Spleen (tissue), 13 donors: ENCODE results near the gene LRRC30. TPM values are rescaled to one million over a fixed set of nuclear protein-coding genes. Genes with fewer than 3 reads are reported as not detected.

Source experiments
- DNase-seq: peaks from one replicate; pipeline ENCODE4 v3.0.0-alpha.2; 2020
- H3K27ac ChIP-seq, 8 donors: fragments of 200-600 bp; sonication (generic) in 7 of 8; 1 replicate in 4 of 8; 2 replicates in 4 of 8; pipeline versions ENCODE4 v1.5.0 to v1.8.0; 2016 to 2021; ENCODE audit warnings: inconsistent platforms in 4 of 8, mild to moderate bottlenecking in 4 of 8, moderate library complexity in 1 of 8
- H3K27me3 ChIP-seq, 7 donors: fragments of 200-600 bp; sonication (generic) in 6 of 7; replicated peaks in 1 of 7; 1 replicate in 4 of 7; 2 replicates in 3 of 7; pipeline versions ENCODE4 v1.5.0 to v1.8.0; 2016 to 2021; ENCODE audit warnings: inconsistent platforms in 3 of 7, mild to moderate bottlenecking in 1 of 7
- H3K36me3 ChIP-seq, 6 donors: fragments of 200-600 bp; sonication (generic) in 5 of 6; 1 replicate in 4 of 6; 2 replicates in 2 of 6; pipeline versions ENCODE4 v1.5.0 to v1.8.0; 2016 to 2021; ENCODE audit warnings: inconsistent platforms in 2 of 6
- H3K4me1 ChIP-seq, 6 donors: fragments of 200-600 bp; sonication (generic) in 5 of 6; 1 replicate in 3 of 6; 2 replicates in 3 of 6; pipeline versions ENCODE4 v1.5.0 to v1.8.0; 2016 to 2021; ENCODE audit warnings: inconsistent platforms in 3 of 6
- H3K4me3 ChIP-seq, 8 donors: fragments of 200-600 bp; sonication (generic) in 7 of 8; 1 replicate in 4 of 8; 2 replicates in 4 of 8; pipeline versions ENCODE4 v1.5.0 to v1.8.0; 2016 to 2021; ENCODE audit warnings: inconsistent platforms in 4 of 8, mild to moderate bottlenecking in 4 of 8, moderate library complexity in 2 of 8
- H3K9me3 ChIP-seq, 8 donors: fragments of 200-600 bp; sonication (generic) in 7 of 8; 1 replicate in 4 of 8; 2 replicates in 4 of 8; pipeline versions ENCODE4 v1.5.0 to v1.8.0; 2016 to 2021; ENCODE audit warnings: inconsistent platforms in 4 of 8
- POLR2A ChIP-seq, 3 donors: fragments of 450-650 bp; IDR thresholded peaks; one replicate each; pipeline ENCODE4 v1.5.1; 2017; ENCODE audit warnings: antibody characterized with exemption in 3 of 3, mild to moderate bottlenecking in 1 of 3
- POLR2AphosphoS5 ChIP-seq, 3 donors: sonication (generic); formaldehyde crosslinking; IDR thresholded peaks; one replicate each; pipeline ENCODE4 v1.5.1; 2017; ENCODE audit warnings: antibody characterized with exemption in 3 of 3
- WGBS, 5 donors: extraction: QIAGEN DNeasy Blood & Tissue Kit in 3 of 5; methylation state at CpG; one replicate each; pipeline versions ENCODE4 v1.1.5 to v1.1.7; 2013 to 2018; 5-methylcytosine and 5-hydroxymethylcytosine counted together
- intact Hi-C: fragments of 100-400 bp; cut with DNase I; formaldehyde crosslinking; loops from one replicate; pipeline ENCODE4 v1.15.0; 2023; ENCODE audit warnings: low total_unique reads
- long read RNA-seq, 2 donors: transcript quantifications; one replicate each; lab custom pipeline, GENCODE V29; 2026
- polyA plus RNA-seq, 3 donors: library from polyadenylated mRNA; stranded (reverse); fragments of 200-250 nt; gene quantifications; one replicate each; pipeline ENCODE4 v1.2.1, GENCODE V29; 2013
- total RNA-seq, 7 donors: library from RNA; depleted of rRNA in 3 of 7; stranded (reverse); fragments of >200 nt in 3 of 7; fragmentation: NEBNext Ultra II Directional in 4 of 7; extraction: Animal tissue kit (Norgen Biotek cat#: 25700) in 4 of 7; gene quantifications; one replicate each; pipeline versions ENCODE4 v1.1.0 to v1.2.1, GENCODE V29; 2016 to 2021
- TF ChIP-seq, protein P1 (sequence below), 11 experiments: fragments of 200-600 bp in 7 of 11; fragments of 450-650 bp in 4 of 11; sonication (generic) in 4 of 11; IDR thresholded peaks in 8 of 11; conservative IDR thresholded peaks in 3 of 11; 1 replicate in 7 of 11; 2 replicates in 4 of 11; pipeline versions ENCODE4 v1.4.0 to v1.8.0; 2016 to 2021; ENCODE audit warnings: antibody characterized with exemption in 11 of 11, inconsistent platforms in 4 of 11, mild to moderate bottlenecking in 1 of 11
- donor health status: healthy with polysubstance abuse.
- donor health status: DM: no; HTN: no; CAD: no; lungs with moderate emphysema.
- donor health status: DM: no; HTN: no; CAD: no.
- donor health status: Bipolar disorder and iron deficiency.
- donor health status: healthy.
- donor health status: DM: no; HTN: no; CAD: no.
- donor health status: DM: yes; HTN: yes; CAD: no.

LRRC30 gene
- total RNA-seq (not detected), polyA plus RNA-seq (not detected)
- long read RNA-seq, donor 1: 0 reads
- long read RNA-seq, donor 2: 0 reads

DNA sequence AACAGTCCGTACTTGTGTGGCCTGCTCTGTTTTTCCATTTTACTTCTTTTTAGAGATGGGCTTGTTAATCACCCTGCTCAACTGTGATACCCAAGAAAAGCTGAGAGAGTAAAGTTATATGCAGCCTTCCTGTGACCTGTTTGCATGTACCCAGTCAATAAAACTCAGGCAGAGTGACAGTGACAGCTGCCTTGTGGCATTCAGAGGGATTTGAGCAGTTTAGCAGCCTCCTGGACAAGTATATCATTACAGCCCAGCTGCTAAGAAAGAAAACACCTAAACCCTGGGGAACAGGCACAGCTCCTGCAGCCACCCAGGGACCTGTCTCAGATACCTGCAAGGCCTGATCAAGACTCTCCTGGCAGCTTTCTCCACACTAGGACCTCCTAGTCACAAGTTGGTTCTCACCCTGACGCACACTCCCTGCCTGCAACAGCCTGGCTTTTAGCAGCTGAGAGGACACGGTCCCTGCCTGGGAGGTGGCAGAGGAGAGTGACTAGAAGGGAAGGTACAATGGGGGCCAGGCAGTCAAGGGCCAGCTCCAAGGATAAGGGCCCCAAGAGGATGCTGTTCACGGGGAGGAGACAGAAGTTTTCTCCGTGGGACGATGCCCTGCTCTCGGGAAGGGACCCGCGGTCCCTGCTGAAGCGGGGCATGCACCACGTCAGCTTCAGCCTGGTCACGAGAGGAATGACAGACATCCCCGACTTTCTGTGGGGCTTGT is at the start of gene LRRC30:
Gene LRRC30 (plus strand): TSS at position 464 of the 724 bp plus-strand sequence. CDS start 50 bp downstream, at position 514.
- WGBS, 5 donors: 83 to 95% (median 91%) methylated on average over 4 to 13 of the region's 13 CpGs

GRCh38 chr18:7185701-7186100 is 45.2 kb upstream of the LRRC30 start:
- no peaks in the 10 kb centered on the region for H3K36me3 ChIP-seq
- no peak overlapping the region for H3K4me3 ChIP-seq
- DNase-seq: no peak
- no peak for TF ChIP-seq POLR2A (IDR thresholded peaks at IDR 0.05)
- TF ChIP-seq POLR2AphosphoS5 (IDR thresholded peaks at IDR 0.05): no peak
- TF ChIP-seq, protein P1, sequence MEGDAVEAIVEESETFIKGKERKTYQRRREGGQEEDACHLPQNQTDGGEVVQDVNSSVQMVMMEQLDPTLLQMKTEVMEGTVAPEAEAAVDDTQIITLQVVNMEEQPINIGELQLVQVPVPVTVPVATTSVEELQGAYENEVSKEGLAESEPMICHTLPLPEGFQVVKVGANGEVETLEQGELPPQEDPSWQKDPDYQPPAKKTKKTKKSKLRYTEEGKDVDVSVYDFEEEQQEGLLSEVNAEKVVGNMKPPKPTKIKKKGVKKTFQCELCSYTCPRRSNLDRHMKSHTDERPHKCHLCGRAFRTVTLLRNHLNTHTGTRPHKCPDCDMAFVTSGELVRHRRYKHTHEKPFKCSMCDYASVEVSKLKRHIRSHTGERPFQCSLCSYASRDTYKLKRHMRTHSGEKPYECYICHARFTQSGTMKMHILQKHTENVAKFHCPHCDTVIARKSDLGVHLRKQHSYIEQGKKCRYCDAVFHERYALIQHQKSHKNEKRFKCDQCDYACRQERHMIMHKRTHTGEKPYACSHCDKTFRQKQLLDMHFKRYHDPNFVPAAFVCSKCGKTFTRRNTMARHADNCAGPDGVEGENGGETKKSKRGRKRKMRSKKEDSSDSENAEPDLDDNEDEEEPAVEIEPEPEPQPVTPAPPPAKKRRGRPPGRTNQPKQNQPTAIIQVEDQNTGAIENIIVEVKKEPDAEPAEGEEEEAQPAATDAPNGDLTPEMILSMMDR (IDR thresholded peaks at IDR 0.05 in 8 of 11, conservative IDR thresholded peaks at IDR 0.05 in 3 of 11): no peak
- H3K4me1 ChIP-seq: no peaks in the 10 kb centered on the region
- peaks cover 0 to 23% (median 3%) of the 10 kb centered on the region in 8 donors for H3K9me3 ChIP-seq
- WGBS, 5 donors: 90 to 97% (median 92%) methylated on average over 3 of the region's 3 CpGs
- H3K27me3 ChIP-seq: no peaks in the 10 kb centered on the region
- intact Hi-C loops: no loop called here
- no peak overlapping the region for H3K27ac ChIP-seq

More for the DNA sequence above, at the start of gene LRRC30:
- H3K4me3 ChIP-seq: no peak within 1 kb of the TSS
- intact Hi-C loops: no loop called here
- H3K4me1 ChIP-seq: peaks cover 0 to 21% (median 2%) of the 10 kb centered on the region in 6 donors
- no peaks in the 10 kb centered on the region for H3K36me3 ChIP-seq
- no peaks in the 10 kb centered on the region for H3K27me3 ChIP-seq
- TF ChIP-seq POLR2A (IDR thresholded peaks at IDR 0.05) (no peak), POLR2AphosphoS5 (IDR thresholded peaks at IDR 0.05) (no peak)
- TF ChIP-seq, protein P1 (IDR thresholded peaks at IDR 0.05 in 8 of 11, conservative IDR thresholded peaks at IDR 0.05 in 3 of 11): no peak
- no peak for DNase-seq
- no peaks in the 10 kb centered on the region for H3K9me3 ChIP-seq
- H3K27ac ChIP-seq: no peak within 1 kb of the TSS

DNA sequence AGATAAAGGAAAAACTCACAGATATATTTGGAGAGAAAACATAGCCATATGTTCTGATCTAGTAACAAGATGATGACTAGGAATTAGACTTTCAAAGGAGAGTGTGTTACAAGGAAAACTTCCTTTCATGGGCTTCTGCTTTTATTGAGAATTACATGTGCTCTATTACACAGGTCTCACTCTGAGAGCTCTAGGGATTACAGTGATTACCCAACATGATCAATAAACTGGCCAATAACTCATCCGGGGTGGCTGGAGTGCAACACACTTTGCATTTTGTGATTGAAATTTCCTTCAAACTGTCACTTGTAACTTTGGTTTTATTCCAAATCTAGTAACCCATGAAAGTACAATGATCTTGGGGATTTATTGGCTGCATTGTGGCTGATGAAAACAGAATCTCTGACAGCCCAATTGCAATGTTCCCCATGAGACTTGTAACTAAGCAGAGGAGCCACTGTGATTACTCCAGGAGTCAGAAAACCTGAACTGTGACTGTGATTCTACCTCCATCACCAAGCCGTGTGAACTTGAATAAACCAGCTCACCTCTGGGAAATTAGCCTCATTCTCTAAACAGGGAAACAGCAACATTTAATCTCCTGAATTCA is 40.2 kb upstream of the LRRC30 start:
- 74 to 90% (median 86%) methylated on average over 2 of the region's 2 CpGs for WGBS, 5 donors
- Histone ChIP-seq H3K27ac (no peak overlapping the region), H3K9me3 (peaks cover 0 to 9% (median 0%) of the 10 kb centered on the region in 8 donors), H3K36me3 (no peaks in the 10 kb centered on the region), H3K4me1 (no peaks in the 10 kb centered on the region), H3K4me3 (no peak overlapping the region), H3K27me3 (no peaks in the 10 kb centered on the region)
- DNase-seq: no peak
- intact Hi-C loops: no loop called here
- TF ChIP-seq POLR2AphosphoS5 (IDR thresholded peaks at IDR 0.05) (no peak), POLR2A (IDR thresholded peaks at IDR 0.05) (no peak)
- TF ChIP-seq, protein P1 (IDR thresholded peaks at IDR 0.05 in 8 of 11, conservative IDR thresholded peaks at IDR 0.05 in 3 of 11): no peak

DNA sequence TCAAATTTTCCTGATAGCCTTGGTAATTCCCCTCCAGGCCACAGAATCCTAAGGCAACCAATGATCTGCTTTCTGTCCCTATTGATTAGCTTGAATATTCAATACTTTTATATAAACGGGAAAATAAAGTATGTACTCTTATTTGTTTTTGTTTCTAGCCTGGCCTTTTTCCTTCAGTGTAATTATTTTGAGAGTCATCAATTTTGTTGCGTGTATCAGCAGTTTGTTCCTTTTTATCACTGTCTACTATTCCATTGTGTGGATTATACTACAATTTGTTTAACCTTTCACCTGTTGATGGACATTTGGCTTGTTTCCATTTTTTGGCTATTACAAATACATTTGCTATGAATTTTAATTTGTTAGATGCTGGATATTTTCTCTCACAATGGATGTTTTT is 39.2 kb upstream of the LRRC30 start:
- Histone ChIP-seq H3K4me3 (no peak overlapping the region), H3K36me3 (no peaks in the 10 kb centered on the region), H3K9me3 (peaks cover 0 to under 1% (median 0%) of the 10 kb centered on the region in 8 donors), H3K4me1 (no peaks in the 10 kb centered on the region), H3K27me3 (no peaks in the 10 kb centered on the region), H3K27ac (no peak overlapping the region)
- 66 to 95% (median 90%) methylated on average over 2 of the region's 2 CpGs for WGBS, 5 donors
- intact Hi-C loops: no loop called here
- no peak for DNase-seq
- TF ChIP-seq POLR2A (IDR thresholded peaks at IDR 0.05) (no peak), POLR2AphosphoS5 (IDR thresholded peaks at IDR 0.05) (no peak)
- TF ChIP-seq, protein P1 (IDR thresholded peaks at IDR 0.05 in 8 of 11, conservative IDR thresholded peaks at IDR 0.05 in 3 of 11): no peak
